ENCODE measurements around the gene SMAP1.

SMAP1 gene

DNA sequence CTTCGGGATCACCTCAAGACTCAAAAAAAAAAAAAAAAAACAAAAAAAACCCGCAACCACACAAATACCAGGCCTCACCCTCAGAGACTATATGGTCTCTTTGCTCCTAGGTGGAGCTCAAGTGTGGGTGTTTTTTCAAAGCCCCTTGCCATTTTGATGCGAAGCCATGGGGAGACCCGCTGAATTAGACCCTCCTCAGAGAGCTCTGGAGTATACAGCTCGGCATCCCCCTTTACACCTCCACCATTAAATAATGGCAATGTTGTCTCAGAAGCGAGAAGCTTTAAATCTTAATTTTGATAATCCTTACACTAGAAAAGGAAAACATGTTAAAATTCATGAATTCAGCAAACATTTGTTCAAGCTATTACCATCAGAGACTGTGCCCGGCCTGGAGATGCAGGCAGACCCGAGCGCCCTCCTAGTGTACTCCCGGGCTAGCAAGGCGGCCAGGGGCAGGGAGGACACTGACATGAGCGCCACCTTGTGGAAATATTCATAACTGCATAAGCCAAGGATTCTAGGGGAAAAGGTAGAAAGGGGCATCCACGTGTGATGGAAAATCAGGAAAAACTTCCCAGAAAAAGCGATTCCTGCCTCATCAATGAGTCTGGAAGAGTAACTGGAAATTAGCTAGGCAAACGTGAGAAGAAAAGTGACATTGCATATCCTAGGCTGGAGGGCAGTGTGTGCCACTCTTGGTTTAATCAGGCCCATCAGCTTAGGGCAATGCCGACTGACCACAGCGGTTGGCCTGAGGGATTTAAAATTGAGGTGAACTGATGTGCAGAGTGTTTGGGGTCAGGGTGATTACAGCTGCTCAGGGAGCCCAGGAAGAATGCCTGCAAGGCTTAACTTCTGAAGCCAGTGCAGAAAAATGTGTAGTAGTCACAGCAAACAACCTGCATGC lies 216.6 kb downstream of the SMAP1 start:
- FAIRE-seq, result no peak
- peak; percentile 70 for DNase-seq (ENCODE audit: insufficient read length, low spot score)

DNA sequence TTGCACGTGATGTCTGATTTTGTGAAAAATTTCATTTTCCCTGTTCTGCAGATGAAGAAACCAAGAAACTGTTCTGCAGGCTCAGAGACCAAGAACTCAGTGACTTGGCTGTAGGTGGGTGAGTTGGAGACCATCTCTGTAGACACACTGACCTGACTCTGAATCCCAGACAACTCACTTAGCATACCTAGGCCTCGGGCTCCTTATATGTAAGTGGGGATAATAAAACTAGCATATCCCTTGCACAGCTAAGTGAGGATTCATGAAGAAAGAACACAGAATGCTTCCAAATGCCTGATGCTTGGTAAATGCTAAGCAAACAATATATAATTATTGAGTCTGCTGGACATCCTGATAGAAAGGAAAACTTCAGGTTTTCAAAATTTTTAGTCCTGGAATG lies 218.4 kb downstream of the SMAP1 start:
- no peak for DNase-seq (ENCODE audit: insufficient read length, low spot score)
- FAIRE-seq, result no peak

DNA sequence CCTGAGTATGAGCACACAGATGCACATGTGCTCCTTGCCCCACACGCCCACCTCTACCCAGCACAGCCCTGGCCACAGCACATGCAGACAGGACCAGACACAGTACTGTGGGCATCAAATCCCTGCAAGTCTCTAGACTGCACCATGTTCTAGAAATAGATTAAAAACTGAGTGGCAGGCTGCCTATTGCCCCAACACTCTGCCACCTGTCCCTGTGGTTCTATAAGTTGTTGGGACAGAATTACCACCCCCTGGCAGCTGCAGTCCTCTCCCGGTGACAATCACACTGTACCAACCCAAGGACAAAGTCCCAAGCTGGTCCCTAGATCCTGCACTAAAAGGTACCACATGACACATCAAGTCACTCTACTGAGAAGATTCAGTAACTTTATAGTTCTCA lies 219.0 kb downstream of the SMAP1 start:
- no peak for FAIRE-seq
- no peak for DNase-seq (ENCODE audit: insufficient read length, low spot score)

DNA sequence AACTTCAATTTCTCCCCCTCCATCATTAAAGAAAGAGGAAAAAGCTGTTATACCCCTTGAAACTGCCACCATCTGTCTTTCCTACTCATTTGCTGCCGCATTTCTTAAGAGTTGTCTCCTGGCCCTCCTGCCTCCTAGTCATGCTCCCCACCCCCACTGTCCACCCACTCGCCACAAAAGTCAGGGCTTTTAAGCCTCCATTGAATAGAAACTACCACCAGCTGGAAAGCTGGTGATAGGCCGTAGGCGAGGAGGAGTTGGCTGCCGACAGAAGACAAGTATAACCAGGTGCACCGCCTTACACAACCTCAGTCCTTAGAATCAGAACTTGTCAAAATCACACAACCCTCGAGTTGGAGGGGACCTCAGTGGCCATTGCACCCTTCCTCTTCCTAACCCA lies 221.6 kb downstream of the SMAP1 start:
- FAIRE-seq, result no peak
- DNase-seq (ENCODE audit: insufficient read length, low spot score), result no peak

DNA sequence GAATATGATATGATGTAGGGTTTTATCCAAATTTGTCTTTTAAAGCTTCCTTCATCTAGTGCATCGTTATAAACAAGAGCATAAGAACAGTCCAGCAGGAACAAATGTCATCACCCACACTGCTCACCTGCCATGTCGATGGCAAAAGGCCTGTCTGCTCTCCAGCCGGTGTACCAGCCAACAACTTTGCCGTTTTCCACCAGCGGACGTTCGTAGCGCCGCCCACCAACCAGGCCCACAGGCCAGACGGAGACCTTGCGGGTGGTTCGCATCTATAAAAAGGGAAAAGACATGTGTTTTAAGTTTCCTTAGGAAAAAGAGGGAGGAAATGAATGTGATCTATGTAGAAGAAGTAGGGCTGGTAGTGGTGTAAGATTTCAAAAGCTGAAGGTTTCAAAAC lies 226.3 kb downstream of the SMAP1 start:
- no peak for FAIRE-seq
- no peak for DNase-seq (ENCODE audit: insufficient read length, low spot score)

DNA sequence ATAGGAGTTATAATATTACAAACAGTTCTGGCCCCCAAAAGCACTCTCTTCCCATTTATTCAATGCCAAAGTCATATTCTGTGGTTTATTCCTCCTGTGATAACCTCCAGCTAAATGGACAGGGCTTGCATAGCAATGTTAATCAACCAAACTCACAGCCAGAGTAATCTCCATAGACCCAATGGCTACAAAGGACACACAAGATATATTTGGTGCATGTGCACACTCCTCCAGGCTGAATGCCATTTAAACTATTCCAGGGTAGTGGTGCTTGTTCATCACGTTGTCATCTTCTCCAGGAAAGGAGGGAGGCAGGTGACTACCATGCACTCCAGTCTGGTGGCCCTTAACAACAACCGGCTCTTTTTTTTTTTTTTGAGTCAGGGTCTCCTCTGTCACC lies 232.4 kb downstream of the SMAP1 start:
- DNase-seq (ENCODE audit: insufficient read length, low spot score) (no peak), FAIRE-seq (no peak)

DNA sequence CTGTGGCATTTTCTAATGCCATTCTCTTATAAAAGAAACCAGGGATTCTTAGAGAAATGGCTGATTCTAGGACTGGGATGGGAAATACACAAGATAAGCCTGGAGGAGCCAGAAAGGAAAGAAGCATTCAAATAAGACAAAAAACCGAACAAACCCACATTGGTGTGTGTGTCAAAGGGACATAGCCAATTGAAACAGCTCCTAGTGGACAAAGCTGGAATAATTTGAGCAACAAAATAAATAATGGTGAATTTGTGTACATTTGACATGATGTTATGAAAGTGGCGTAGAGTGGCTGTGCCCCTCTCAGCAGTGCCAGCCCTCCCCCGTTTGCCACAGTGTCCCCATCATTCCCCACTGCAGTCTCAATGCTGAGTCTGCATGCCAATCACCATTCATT lies 233.6 kb downstream of the SMAP1 start:
- DNase-seq (ENCODE audit: insufficient read length, low spot score) (no peak), FAIRE-seq (peak; percentile 26)

DNA sequence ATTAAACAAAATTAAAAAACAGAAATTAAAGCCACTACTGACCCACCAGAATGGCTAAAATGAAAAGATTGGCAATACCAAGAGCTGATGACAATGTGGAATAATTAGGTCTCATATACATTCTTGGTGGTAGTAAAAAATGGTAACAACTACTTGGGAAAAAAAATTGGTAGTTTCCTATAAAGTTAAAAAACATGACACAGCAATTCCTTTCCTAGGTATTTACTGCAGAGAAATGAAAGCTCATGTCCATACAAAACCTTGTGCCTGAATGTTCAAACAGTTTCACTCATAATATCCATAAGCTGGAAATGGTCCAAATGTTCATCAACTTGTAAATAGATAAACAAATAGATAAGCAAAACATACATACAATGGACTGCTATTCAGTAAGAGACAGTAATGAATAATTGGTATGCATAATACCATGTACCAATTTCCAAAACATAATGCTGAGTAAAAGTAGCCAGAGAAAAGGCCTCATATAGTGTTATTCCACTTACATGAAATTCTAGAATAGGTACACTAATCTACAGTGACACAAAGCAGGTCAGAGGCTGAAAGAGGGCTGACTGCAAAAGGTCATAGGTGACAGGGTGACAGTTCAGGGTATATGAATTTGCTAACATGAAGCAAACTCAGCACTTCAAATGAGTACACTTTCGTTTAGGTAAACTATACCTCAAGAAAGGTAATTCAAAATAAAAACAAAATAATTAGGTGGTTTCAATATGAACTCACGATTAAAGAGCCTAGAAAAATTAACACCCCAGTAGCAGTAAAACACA lies 236.2 kb downstream of the SMAP1 start:
- DNase-seq (ENCODE audit: insufficient read length, low spot score) (no peak), FAIRE-seq (no peak)

DNA sequence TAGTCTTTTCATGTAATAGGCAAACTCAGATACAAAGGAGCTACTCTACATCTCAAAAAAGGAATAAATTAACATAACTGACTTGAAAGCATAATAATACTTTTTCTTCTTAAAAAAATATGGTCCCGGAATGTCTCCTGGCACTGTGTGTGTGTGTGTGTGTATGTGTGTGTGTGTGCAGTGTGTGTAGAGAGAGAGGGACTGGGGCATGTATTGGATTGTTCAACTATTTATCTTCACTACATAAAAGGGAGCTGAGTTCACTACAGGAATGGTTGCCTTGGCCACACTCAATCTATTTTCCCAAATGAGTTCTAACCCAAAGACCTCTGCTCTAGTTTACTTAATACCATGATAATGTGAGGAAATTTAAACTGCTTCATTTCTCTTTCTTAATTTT lies 238.1 kb downstream of the SMAP1 start:
- DNase-seq (ENCODE audit: insufficient read length, low spot score) (no peak), FAIRE-seq (no peak)

All from HTR-8/SVneo (cell line).